C4-2B (cell line): Measurements from ENCODE around the gene SLC2A9.

ENCODE experiments used
- H3K27ac ChIP-seq: fragments of 450-650 bp; 2 replicates; pipeline ENCODE4 v1.5.1; 2017
- ZFX ChIP-seq: fragments of 450-650 bp; IDR thresholded peaks from 2 replicates; pipeline ENCODE4 v1.6.1; 2017
- TF ChIP-seq, protein P1 (sequence below): fragments of 450-650 bp; conservative IDR thresholded peaks from 2 replicates; pipeline ENCODE4 v1.5.1; 2017; ENCODE audit warnings: mild to moderate bottlenecking

The SLC2A9 gene

GRCh38 chr4:10050721-10051120, 29.4 kb upstream of the SLC2A9 start:
- H3K27ac ChIP-seq: no peak overlapping the region
- no peak for TF ChIP-seq ZFX
- TF ChIP-seq, protein P1, sequence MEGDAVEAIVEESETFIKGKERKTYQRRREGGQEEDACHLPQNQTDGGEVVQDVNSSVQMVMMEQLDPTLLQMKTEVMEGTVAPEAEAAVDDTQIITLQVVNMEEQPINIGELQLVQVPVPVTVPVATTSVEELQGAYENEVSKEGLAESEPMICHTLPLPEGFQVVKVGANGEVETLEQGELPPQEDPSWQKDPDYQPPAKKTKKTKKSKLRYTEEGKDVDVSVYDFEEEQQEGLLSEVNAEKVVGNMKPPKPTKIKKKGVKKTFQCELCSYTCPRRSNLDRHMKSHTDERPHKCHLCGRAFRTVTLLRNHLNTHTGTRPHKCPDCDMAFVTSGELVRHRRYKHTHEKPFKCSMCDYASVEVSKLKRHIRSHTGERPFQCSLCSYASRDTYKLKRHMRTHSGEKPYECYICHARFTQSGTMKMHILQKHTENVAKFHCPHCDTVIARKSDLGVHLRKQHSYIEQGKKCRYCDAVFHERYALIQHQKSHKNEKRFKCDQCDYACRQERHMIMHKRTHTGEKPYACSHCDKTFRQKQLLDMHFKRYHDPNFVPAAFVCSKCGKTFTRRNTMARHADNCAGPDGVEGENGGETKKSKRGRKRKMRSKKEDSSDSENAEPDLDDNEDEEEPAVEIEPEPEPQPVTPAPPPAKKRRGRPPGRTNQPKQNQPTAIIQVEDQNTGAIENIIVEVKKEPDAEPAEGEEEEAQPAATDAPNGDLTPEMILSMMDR: no peak

DNA sequence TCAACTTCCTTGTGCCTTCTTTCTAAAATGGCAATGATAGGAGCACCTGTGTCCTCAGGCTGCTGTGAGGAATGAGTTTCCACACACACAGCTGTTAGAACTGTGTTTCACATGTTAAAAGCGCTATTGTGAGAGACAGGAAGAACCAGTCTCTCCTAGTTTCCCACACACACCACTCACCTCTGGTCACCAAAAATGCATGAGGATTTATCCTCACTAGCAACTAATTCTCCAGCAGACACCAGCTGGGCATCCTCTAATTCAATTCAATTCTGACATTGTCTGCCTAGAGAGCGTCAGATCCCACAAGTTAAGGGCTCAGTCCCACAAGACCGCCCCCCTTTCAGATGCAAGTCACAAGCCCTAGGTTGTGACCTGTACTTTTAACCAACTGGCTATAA, 29.0 kb upstream of the SLC2A9 start:
- TF ChIP-seq, protein P1: no peak
- TF ChIP-seq ZFX: no peak

GRCh38 chr4:10048941-10049697, 27.8 kb upstream of the SLC2A9 start:
- TF ChIP-seq, protein P1: no peak
- TF ChIP-seq ZFX: no peak
- H3K27ac ChIP-seq: no peak overlapping the region

More for the DNA sequence above, 29.0 kb upstream of the SLC2A9 start:
- H3K27ac ChIP-seq: no peak overlapping the region

DNA sequence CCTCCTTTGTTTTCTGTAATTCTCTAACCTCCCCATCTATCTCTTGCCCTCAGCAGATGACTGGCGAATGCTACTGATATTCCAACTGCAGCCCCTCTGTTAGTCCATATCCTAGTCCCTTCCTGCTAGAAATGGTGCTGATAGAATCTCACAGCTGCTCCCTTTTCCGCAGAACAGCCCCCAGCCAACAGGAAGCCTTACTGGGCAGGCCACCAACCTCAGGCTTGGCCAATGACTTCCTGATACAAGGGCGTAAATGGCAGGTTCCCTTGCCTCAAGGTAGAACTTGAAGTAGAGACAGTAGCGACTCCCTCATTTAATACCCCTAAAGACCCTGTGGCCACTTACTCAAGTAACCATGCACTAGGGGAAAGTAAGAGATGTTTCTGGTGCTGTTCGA, 26.7 kb upstream of the SLC2A9 start:
- H3K27ac ChIP-seq: no peak overlapping the region
- no peak for TF ChIP-seq ZFX
- TF ChIP-seq, protein P1: no peak

DNA sequence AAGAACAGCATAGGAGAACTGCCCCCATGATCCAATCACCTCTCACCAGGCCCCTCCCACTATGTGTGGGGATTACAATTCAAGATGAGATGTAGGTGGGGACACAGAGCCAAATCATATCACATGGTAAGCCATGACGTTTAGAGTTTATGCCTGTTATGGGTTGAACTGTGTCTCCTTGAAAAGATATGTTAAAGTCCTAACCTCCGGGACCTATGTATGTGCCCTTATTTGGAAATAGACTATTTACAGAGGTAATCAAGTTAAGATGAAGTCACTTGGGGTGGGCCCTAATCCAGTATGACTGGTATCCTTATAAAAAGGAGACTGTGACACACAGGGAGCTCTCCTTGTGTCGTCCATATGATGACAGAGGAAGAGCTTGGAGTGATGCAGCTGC, 25.2 kb upstream of the SLC2A9 start:
- TF ChIP-seq ZFX: no peak
- TF ChIP-seq, protein P1: no peak
- H3K27ac ChIP-seq: no peak overlapping the region

DNA sequence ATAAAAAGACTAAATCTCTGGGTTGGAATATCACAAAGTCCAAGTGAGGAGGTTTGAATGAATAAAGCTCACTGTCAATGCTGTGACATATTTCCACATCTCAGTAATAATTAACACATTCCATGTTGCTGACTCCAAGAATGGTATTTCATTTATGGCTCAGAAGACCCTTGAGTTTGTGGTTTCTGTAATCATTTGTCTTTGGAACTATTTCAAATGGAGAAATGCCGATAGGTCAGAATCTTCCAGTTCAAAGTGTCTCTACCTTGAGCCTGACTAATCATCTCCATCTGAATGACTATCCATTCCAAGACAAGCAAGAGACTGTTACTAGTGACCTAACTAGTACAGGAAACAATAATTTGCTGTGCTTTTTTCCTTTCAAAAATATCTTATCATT, 24.2 kb upstream of the SLC2A9 start:
- H3K27ac ChIP-seq: no peak overlapping the region
- TF ChIP-seq, protein P1: no peak
- no peak for TF ChIP-seq ZFX

DNA sequence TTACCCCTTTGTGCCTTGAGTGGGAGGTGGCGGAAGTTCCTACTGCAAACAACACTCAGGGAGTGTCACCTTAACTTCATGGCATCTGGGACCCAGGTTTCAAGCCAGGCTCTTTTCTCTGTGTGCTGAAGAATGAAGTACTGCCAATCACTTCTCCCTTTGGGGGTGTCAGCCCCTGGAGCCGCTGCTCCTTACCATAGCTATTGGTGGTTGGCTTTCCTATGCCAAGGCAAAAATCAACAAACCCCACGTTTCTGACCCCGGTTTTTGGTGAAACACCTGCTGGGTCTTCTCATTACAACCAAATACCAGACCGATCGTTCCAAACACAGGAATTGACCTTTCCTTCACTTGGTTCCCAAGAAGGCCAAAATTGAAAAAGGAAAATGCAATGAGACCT, 19.7 kb upstream of the SLC2A9 start:
- no peak for TF ChIP-seq ZFX
- TF ChIP-seq, protein P1: no peak
- H3K27ac ChIP-seq: no peak overlapping the region
